Spleen (tissue), 11 donors: ENCODE data around the gene LIN7C. TPM values are rescaled to one million over a fixed set of nuclear protein-coding genes. Genes with fewer than 3 reads are reported as not detected.

Experiments
- DNase-seq: peaks from one replicate; pipeline ENCODE4 v3.0.0-alpha.2; 2020
- H3K27ac ChIP-seq, 8 donors: fragments of 200-600 bp; sonication (generic) in 7 of 8; 1 replicate in 4 of 8; 2 replicates in 4 of 8; pipeline versions ENCODE4 v1.5.0 to v1.8.0; 2016 to 2021; ENCODE audit warnings: inconsistent platforms in 4 of 8, mild to moderate bottlenecking in 4 of 8, moderate library complexity in 1 of 8
- H3K27me3 ChIP-seq, 7 donors: fragments of 200-600 bp; sonication (generic) in 6 of 7; replicated peaks in 1 of 7; 1 replicate in 4 of 7; 2 replicates in 3 of 7; pipeline versions ENCODE4 v1.5.0 to v1.8.0; 2016 to 2021; ENCODE audit warnings: inconsistent platforms in 3 of 7, mild to moderate bottlenecking in 1 of 7
- H3K36me3 ChIP-seq, 6 donors: fragments of 200-600 bp; sonication (generic) in 5 of 6; 1 replicate in 4 of 6; 2 replicates in 2 of 6; pipeline versions ENCODE4 v1.5.0 to v1.8.0; 2016 to 2021; ENCODE audit warnings: inconsistent platforms in 2 of 6
- H3K4me1 ChIP-seq, 6 donors: fragments of 200-600 bp; sonication (generic) in 5 of 6; 1 replicate in 3 of 6; 2 replicates in 3 of 6; pipeline versions ENCODE4 v1.5.0 to v1.8.0; 2016 to 2021; ENCODE audit warnings: inconsistent platforms in 3 of 6
- H3K4me3 ChIP-seq, 8 donors: fragments of 200-600 bp; sonication (generic) in 7 of 8; 1 replicate in 4 of 8; 2 replicates in 4 of 8; pipeline versions ENCODE4 v1.5.0 to v1.8.0; 2016 to 2021; ENCODE audit warnings: inconsistent platforms in 4 of 8, mild to moderate bottlenecking in 4 of 8, moderate library complexity in 2 of 8
- H3K9me3 ChIP-seq, 8 donors: fragments of 200-600 bp; sonication (generic) in 7 of 8; 1 replicate in 4 of 8; 2 replicates in 4 of 8; pipeline versions ENCODE4 v1.5.0 to v1.8.0; 2016 to 2021; ENCODE audit warnings: inconsistent platforms in 4 of 8
- POLR2A ChIP-seq, 3 donors: fragments of 450-650 bp; IDR thresholded peaks; one replicate each; pipeline ENCODE4 v1.5.1; 2017; ENCODE audit warnings: antibody characterized with exemption in 3 of 3, mild to moderate bottlenecking in 1 of 3
- POLR2AphosphoS5 ChIP-seq, 3 donors: sonication (generic); formaldehyde crosslinking; IDR thresholded peaks; one replicate each; pipeline ENCODE4 v1.5.1; 2017; ENCODE audit warnings: antibody characterized with exemption in 3 of 3
- WGBS, 5 donors: extraction: QIAGEN DNeasy Blood & Tissue Kit in 3 of 5; methylation state at CpG; one replicate each; pipeline versions ENCODE4 v1.1.5 to v1.1.7; 2013 to 2018; 5-methylcytosine and 5-hydroxymethylcytosine counted together
- intact Hi-C: fragments of 100-400 bp; cut with DNase I; formaldehyde crosslinking; loops from one replicate; pipeline ENCODE4 v1.15.0; 2023; ENCODE audit warnings: low total_unique reads
- microRNA-seq, 3 donors: library from miRNA; unstranded; fragments of <30 nt; microRNA quantifications; one replicate each; pipeline versions ENCODE4 to v1.1.0, GENCODE V29; 2019 to 2020
- polyA plus RNA-seq, 3 donors: library from polyadenylated mRNA; stranded (reverse); fragments of 200-250 nt; gene quantifications; one replicate each; pipeline ENCODE4 v1.2.1, GENCODE V29; 2013
- small RNA-seq, 4 donors: library from RNA; depleted of rRNA; stranded (forward); fragments of <200 nt; gene quantifications; one replicate each; pipeline ENCODE3, GENCODE V24; 2016
- total RNA-seq, 7 donors: library from RNA; depleted of rRNA in 3 of 7; stranded (reverse); fragments of >200 nt in 3 of 7; fragmentation: NEBNext Ultra II Directional in 4 of 7; extraction: Animal tissue kit (Norgen Biotek cat#: 25700) in 4 of 7; gene quantifications; one replicate each; pipeline versions ENCODE4 v1.1.0 to v1.2.1, GENCODE V29; 2016 to 2021
- TF ChIP-seq, protein P1 (sequence below), 11 experiments: fragments of 200-600 bp in 7 of 11; fragments of 450-650 bp in 4 of 11; sonication (generic) in 4 of 11; IDR thresholded peaks in 8 of 11; conservative IDR thresholded peaks in 3 of 11; 1 replicate in 7 of 11; 2 replicates in 4 of 11; pipeline versions ENCODE4 v1.4.0 to v1.8.0; 2016 to 2021; ENCODE audit warnings: antibody characterized with exemption in 11 of 11, inconsistent platforms in 4 of 11, mild to moderate bottlenecking in 1 of 11
- donor health status: healthy with polysubstance abuse.
- donor health status: DM: no; HTN: no; CAD: no; lungs with moderate emphysema.
- donor health status: DM: no; HTN: no; CAD: no.
- donor health status: Bipolar disorder and iron deficiency.
- donor health status: healthy.
- donor health status: DM: no; HTN: no; CAD: no.
- donor health status: DM: yes; HTN: yes; CAD: no.

Gene LIN7C
- total and polyA plus RNA-seq, 10 donors, result 4.8 to 42.4 (median 30.5) TPM

DNA sequence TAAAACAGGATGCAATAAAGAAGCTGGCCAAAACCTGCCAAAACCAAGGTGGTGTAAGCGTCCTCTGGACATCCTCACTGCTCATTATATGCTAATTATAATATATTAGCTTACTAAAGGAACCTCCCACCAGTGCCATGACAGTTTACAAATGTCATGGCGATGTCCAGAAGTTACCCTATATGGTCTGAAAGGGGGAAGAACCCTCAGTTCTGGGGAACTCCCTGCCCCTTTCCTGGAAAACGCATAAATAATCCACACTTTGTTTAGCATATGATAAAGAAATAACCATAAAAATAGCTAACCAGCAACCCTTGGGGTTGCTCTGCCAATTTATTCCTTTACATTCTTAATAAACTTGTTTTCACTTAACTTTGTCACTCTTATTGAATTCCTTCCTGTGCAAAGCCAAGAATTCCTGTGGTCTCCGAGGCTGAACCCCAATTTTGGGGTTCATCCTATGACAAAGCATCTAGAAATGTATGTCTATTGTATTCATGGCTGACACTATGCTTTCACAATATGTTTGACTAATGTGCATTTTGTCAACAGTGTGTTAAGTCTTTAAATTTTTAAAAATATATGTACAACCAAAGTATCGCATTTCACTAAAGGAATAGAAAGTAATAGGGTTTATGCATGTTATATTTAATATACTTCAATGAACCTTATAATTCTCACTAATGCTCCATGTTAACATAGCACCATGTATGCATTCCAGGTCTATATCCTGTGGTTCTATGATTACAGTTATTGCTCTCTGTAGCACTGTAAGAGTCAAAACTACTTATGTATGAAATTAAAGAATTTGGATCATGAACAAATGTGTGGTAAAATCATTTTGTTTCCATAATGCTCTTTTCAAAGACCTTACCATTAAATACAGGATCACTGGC, 59.0 kb downstream of the LIN7C start:
- Histone ChIP-seq H3K36me3 (no peaks in the 10 kb centered on the region), H3K4me1 (peaks cover 0 to 5% (median 0%) of the 10 kb centered on the region in 6 donors), H3K27ac (no peak overlapping the region), H3K27me3 (no peaks in the 10 kb centered on the region), H3K4me3 (no peak overlapping the region), H3K9me3 (no peaks in the 10 kb centered on the region)
- no peak for DNase-seq
- intact Hi-C loops, result no loop called here
- no peak for TF ChIP-seq POLR2AphosphoS5 (IDR thresholded peaks at IDR 0.05)
- TF ChIP-seq POLR2A (IDR thresholded peaks at IDR 0.05), result no peak
- TF ChIP-seq, protein P1, sequence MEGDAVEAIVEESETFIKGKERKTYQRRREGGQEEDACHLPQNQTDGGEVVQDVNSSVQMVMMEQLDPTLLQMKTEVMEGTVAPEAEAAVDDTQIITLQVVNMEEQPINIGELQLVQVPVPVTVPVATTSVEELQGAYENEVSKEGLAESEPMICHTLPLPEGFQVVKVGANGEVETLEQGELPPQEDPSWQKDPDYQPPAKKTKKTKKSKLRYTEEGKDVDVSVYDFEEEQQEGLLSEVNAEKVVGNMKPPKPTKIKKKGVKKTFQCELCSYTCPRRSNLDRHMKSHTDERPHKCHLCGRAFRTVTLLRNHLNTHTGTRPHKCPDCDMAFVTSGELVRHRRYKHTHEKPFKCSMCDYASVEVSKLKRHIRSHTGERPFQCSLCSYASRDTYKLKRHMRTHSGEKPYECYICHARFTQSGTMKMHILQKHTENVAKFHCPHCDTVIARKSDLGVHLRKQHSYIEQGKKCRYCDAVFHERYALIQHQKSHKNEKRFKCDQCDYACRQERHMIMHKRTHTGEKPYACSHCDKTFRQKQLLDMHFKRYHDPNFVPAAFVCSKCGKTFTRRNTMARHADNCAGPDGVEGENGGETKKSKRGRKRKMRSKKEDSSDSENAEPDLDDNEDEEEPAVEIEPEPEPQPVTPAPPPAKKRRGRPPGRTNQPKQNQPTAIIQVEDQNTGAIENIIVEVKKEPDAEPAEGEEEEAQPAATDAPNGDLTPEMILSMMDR (IDR thresholded peaks at IDR 0.05 in 8 of 11, conservative IDR thresholded peaks at IDR 0.05 in 3 of 11), result no peak
- WGBS, 5 donors, result 79 to 93% (median 86%) methylated on average over 5 of the region's 5 CpGs

- Histone ChIP-seq H3K4me3 (no peak overlapping the region), H3K36me3 (no peaks in the 10 kb centered on the region), H3K9me3 (no peaks in the 10 kb centered on the region), H3K4me1 (peaks cover 0 to 5% (median 0%) of the 10 kb centered on the region in 6 donors), H3K27ac (no peak overlapping the region), H3K27me3 (no peaks in the 10 kb centered on the region)
- intact Hi-C loops, result no loop called here
- WGBS, 5 donors, result 89 to 97% (median 90%) methylated on average over 4 of the region's 4 CpGs
- TF ChIP-seq, protein P1 (IDR thresholded peaks at IDR 0.05 in 8 of 11, conservative IDR thresholded peaks at IDR 0.05 in 3 of 11), result no peak
- TF ChIP-seq POLR2A (IDR thresholded peaks at IDR 0.05) (no peak), POLR2AphosphoS5 (IDR thresholded peaks at IDR 0.05) (no peak)
- DNase-seq, result no peak
Measured at GRCh38 chr11:27445625-27446024, 60.9 kb downstream of the LIN7C start.

GRCh38 chr11:27444801-27445215, 61.8 kb downstream of the LIN7C start:
- Histone ChIP-seq H3K27me3 (no peaks in the 10 kb centered on the region), H3K36me3 (no peaks in the 10 kb centered on the region), H3K4me3 (no peak overlapping the region), H3K4me1 (peaks cover 0 to 5% (median 0%) of the 10 kb centered on the region in 6 donors), H3K27ac (no peak overlapping the region), H3K9me3 (no peaks in the 10 kb centered on the region)
- intact Hi-C loops, result no loop called here
- TF ChIP-seq POLR2A (IDR thresholded peaks at IDR 0.05) (no peak), POLR2AphosphoS5 (IDR thresholded peaks at IDR 0.05) (no peak)
- TF ChIP-seq, protein P1 (IDR thresholded peaks at IDR 0.05 in 8 of 11, conservative IDR thresholded peaks at IDR 0.05 in 3 of 11), result no peak
- WGBS, 5 donors, result 79 to 84% (median 82%) methylated on average over 2 of the region's 2 CpGs
- no peak for DNase-seq

Small RNAs within 50 kb of the gene (microRNA-seq; reads per million reads assigned to microRNA genes)
- 0 to 0.72 (median 0) reads per million in 3 donors for gene MIR8087

Small RNAs within 50 kb of the gene (small RNA-seq; reads per million reads assigned to genes)
- gene AC100771.1, result 0 reads per million in 4 donors
- 0 reads per million in 4 donors for gene MIR8087
- gene RNA5SP339, result 0 reads per million in 4 donors

Other genes starting within 250 kb of the LIN7C start
- gene CCDC34, start 143.6 kb downstream of the LIN7C start, total RNA-seq, result 1 to 10 TPM; 2.2 to 4.9 (median 3.0) TPM
- 1 to 10 TPM; 5.0 to 6.1 (median 5.2) TPM for gene CCDC34, start 143.6 kb downstream of the LIN7C start, polyA plus RNA-seq
- 10 to 100 TPM; 12.3 to 47.2 (median 33.8) TPM for gene LGR4, start 34.0 kb downstream of the LIN7C start, total RNA-seq
- 1 to 10 TPM; 1.5 to 5.1 (median 1.5) TPM for gene LGR4, start 34.0 kb downstream of the LIN7C start, polyA plus RNA-seq
- under 1 TPM in 5 of 7 donors, not detected in 2; 0.07 to 0.29 (median 0.17) TPM for gene BDNF, start 193.7 kb upstream of the LIN7C start, total RNA-seq
- gene BDNF, start 193.7 kb upstream of the LIN7C start, polyA plus RNA-seq, result under 1 TPM; 0.02 to 0.04 (median 0.03) TPM